GM18519 (cell line): Measurements from ENCODE around the gene REXO5.
"Not testable (repeated sequence)": the region's sequence is repeated elsewhere in the genome, so short reads cannot be mapped to it uniquely, and the experiment has no call there.

Experiments
- ATAC-seq: cut with Tn5 transposase; IDR thresholded peaks from one replicate; pipeline ENCODE4 v1.9.1; 2021; ENCODE audit warnings: mild to moderate bottlenecking, moderate library complexity; ENCODE audit not compliant: unreplicated experiment, low FRiP score

Gene REXO5

GRCh38 chr16:20846030-20846429 lies 39.7 kb downstream of the REXO5 start:
- no peak for ATAC-seq

GRCh38 chr16:20846551-20846950 lies 40.2 kb downstream of the REXO5 start:
- no peak for ATAC-seq

- no peak for ATAC-seq
Measured at GRCh38 chr16:20847550-20847949, 41.2 kb downstream of the REXO5 start.

- no peak for ATAC-seq
Measured at GRCh38 chr16:20849589-20850390, 43.5 kb downstream of the REXO5 start.

GRCh38 chr16:20850981-20851380 lies 44.7 kb downstream of the REXO5 start:
- no peak for ATAC-seq

- ATAC-seq: no peak
Measured at GRCh38 chr16:20851601-20852000, 45.3 kb downstream of the REXO5 start.

- no peak for ATAC-seq
Measured at GRCh38 chr16:20853143-20853542, 46.8 kb downstream of the REXO5 start.

GRCh38 chr16:20853981-20854620 lies 47.8 kb downstream of the REXO5 start:
- ATAC-seq: no peak

GRCh38 chr16:20854963-20855362 lies 48.6 kb downstream of the REXO5 start:
- no peak for ATAC-seq

- ATAC-seq: no peak
Measured at GRCh38 chr16:20857281-20857680, 51.0 kb downstream of the REXO5 start.

GRCh38 chr16:20859229-20859628 lies 52.9 kb downstream of the REXO5 start:
- ATAC-seq: no peak

- ATAC-seq: no peak
Measured at GRCh38 chr16:20859699-20860098, 53.4 kb downstream of the REXO5 start.

- ATAC-seq: no peak
Measured at GRCh38 chr16:20860361-20860760, 54.0 kb downstream of the REXO5 start.

- ATAC-seq: not testable (repeated sequence)
Measured at GRCh38 chr16:20860995-20861394, 54.7 kb downstream of the REXO5 start.

- no peak for ATAC-seq
Measured at GRCh38 chr16:20862162-20862960, 56.0 kb downstream of the REXO5 start.

GRCh38 chr16:20864376-20864775 lies 58.0 kb downstream of the REXO5 start:
- ATAC-seq: not testable (repeated sequence)

- ATAC-seq: no peak
Measured at GRCh38 chr16:20865420-20866131, 59.2 kb downstream of the REXO5 start.

- ATAC-seq: no peak
Measured at GRCh38 chr16:20866145-20866772, 59.9 kb downstream of the REXO5 start.

- ATAC-seq: no peak
Measured at GRCh38 chr16:20866801-20867200, 60.5 kb downstream of the REXO5 start.

- no peak for ATAC-seq
Measured at GRCh38 chr16:20867585-20867984, 61.3 kb downstream of the REXO5 start.
